ENCODE results near the gene PHETA1. TPM values are rescaled to one million over a fixed set of nuclear protein-coding genes. Genes with fewer than 3 reads are reported as not detected.
"Not testable (repeated sequence)": the region's sequence is repeated elsewhere in the genome, so short reads cannot be mapped to it uniquely, and the experiment has no call there.

PHETA1 gene
- total and polyA plus RNA-seq, 10 of the 15 experiments (the other 5 are each of a cell fraction or from before 2014, with no cell fraction given): 0.02 to 1.3 (median 0.51) TPM; not detected in 1

DNA sequence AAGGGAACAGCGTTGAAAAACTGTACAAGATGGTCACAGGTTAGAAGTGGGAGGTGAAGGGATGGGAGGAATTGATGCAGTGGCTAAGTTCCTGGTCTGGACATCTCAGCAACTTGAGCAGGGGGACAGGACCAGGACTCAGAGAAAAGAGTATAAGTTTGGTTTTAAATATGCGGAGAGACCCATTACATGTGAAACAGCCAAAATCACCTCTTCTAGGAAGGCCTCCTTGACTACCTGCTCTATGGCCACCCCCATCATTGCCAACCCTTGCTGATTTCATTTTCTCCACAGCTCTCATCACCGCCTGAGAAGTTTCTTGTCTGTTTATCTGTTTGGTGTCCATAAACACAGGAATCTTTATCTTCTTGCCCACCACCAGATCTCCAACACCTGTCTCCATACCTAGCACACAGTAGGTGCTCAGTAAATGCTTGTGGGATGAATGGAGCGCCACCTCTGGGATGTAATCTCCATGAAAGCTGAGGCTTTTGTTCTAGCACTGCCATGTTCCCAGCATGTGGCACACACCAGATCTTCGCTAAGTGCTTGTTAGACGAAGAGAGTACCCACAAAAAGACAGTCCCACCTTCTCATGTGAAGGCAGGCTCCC lies 11.2 kb upstream of the PHETA1 start (continued):
- TF ChIP-seq NRF1 (conservative IDR thresholded peaks at IDR 0.05; ENCODE audit: low read depth, low read length): no peak

DNA sequence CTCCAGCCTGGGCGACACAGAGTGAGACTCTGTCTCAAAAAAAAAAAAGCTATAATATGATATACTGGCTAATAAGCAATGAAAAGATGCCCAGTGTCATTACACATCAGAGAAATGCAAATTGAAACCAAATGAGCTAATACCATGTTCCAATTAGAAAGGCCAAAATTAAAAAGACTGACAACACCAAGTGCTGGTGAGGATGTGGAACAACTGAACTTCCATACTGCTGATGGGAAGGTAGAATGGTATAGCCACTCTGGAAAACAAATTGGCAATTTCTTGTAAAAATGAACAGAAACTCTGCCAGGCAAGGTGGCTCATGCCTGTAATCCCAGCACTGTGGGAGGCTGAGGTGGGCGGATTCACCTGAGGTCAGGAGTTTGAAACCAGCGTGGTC lies 8.5 kb upstream of the PHETA1 start:
- in situ Hi-C loops (cut with MboI) (no loop called here), intact Hi-C loops (cut with micrococcal nuclease; ENCODE audit: unreplicated experiment) (no loop called here)
- Histone ChIP-seq H3K27me3 (replicated peaks in 1 of 2; ENCODE audit: control insufficient read depth in 2 of 2, insufficient read depth in 2 of 2, low read length in 1 of 2) (no peaks in the 10 kb centered on the region), H3K4me1 (ENCODE audit: control insufficient read depth, insufficient read depth, low read length) (no peaks in the 10 kb centered on the region), H3K27ac (ENCODE audit: control insufficient read depth, insufficient read depth) (no peak overlapping the region), H3K79me2 (ENCODE audit: control insufficient read depth, insufficient read depth, low read length) (no peaks in the 10 kb centered on the region), H3K4me3 (no peak overlapping the region), H4K20me1 (ENCODE audit: control insufficient read depth, insufficient read depth) (no peaks in the 10 kb centered on the region), H3K9me3 (replicated peaks; ENCODE audit: control insufficient read depth, insufficient read depth, low read length) (no peaks in the 10 kb centered on the region), H3K4me2 (ENCODE audit: control insufficient read depth, insufficient read depth) (no peak overlapping the region), H2AFZ (ENCODE audit: control insufficient read depth, low read depth, low read length) (no peak overlapping the region), H3K9ac (ENCODE audit: control insufficient read depth, insufficient read depth, low read length) (no peak overlapping the region), H3K36me3 (ENCODE audit: control insufficient read depth in 2 of 2, insufficient read depth in 2 of 2, low read length in 1 of 2) (no peaks in the 10 kb centered on the region)
- 92% methylated on average over 3 of the region's 3 CpGs for WGBS (ENCODE audit: insufficient coverage, insufficient replicate concordance, low lambda C conversion rate, missing lambda C conversion rate)
- ChIA-PET RAD21 (ENCODE audit: unreplicated experiment) (interaction anchor here (0.7 kb wide), 1 partner anchor 455 kb away, joined by 3 read pairs; no protein-coding TSS in a partner anchor), SMC1A (ENCODE audit: uncharacterized antibody, unreplicated experiment) (no interaction called here), POLR2A (no interaction called here), CTCF (no interaction called here)
- FAIRE-seq: no peak
- DNase-seq (ENCODE audit: low read depth, low spot score): no peak
- no peak for TF ChIP-seq SUPT20H (IDR thresholded peaks at IDR 0.05; ENCODE audit: borderline replicate concordance, control insufficient read depth, low read depth, low read length)
- no peak for ATAC-seq
- no TSS peak for BruUV-seq (replicated peaks)

DNA sequence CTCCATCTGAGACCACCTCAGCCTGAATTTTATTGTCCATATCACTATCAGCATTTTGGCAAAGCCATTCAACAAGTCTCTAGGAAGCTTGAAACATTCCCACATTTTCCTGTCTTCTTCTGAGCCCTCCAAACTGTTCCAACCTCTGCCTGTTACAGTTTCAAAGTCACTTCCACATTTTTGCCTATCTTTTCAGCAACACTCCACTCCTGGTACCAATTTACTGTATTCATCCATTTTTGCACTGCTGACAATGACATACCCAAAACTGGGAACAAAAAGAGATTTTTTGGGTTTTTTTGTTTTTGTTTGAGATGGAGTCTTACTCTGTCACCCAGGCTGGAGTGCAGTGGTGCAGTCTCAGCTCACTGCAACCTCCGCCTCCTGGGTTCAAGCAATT lies 4.3 kb upstream of the PHETA1 start:
- H3K27ac ChIP-seq (ENCODE audit: control insufficient read depth, insufficient read depth); H4K20me1 ChIP-seq (ENCODE audit: control insufficient read depth, insufficient read depth); intact Hi-C loops (cut with micrococcal nuclease; ENCODE audit: unreplicated experiment); ATAC-seq; in situ Hi-C loops (cut with MboI); H3K27me3 ChIP-seq (replicated peaks in 1 of 2; ENCODE audit: control insufficient read depth in 2 of 2, insufficient read depth in 2 of 2, low read length in 1 of 2); H2AFZ ChIP-seq (ENCODE audit: control insufficient read depth, low read depth, low read length); RAD21 ChIA-PET (ENCODE audit: unreplicated experiment); H3K4me1 ChIP-seq (ENCODE audit: control insufficient read depth, insufficient read depth, low read length); POLR2A ChIA-PET; H3K4me2 ChIP-seq (ENCODE audit: control insufficient read depth, insufficient read depth); H3K79me2 ChIP-seq (ENCODE audit: control insufficient read depth, insufficient read depth, low read length); H3K9ac ChIP-seq (ENCODE audit: control insufficient read depth, insufficient read depth, low read length); H3K36me3 ChIP-seq (ENCODE audit: control insufficient read depth in 2 of 2, insufficient read depth in 2 of 2, low read length in 1 of 2); H3K9me3 ChIP-seq (replicated peaks; ENCODE audit: control insufficient read depth, insufficient read depth, low read length); DNase-seq (ENCODE audit: low read depth, low spot score); FAIRE-seq; H3K4me3 ChIP-seq; BruUV-seq (replicated peaks); SMC1A ChIA-PET (ENCODE audit: uncharacterized antibody, unreplicated experiment): not testable (repeated sequence)
- 38% methylated on average over 1 of the region's 1 CpG for WGBS (ENCODE audit: insufficient coverage, insufficient replicate concordance, low lambda C conversion rate, missing lambda C conversion rate)
- CTCF ChIA-PET: interaction anchor here (0.5 kb wide), 1 partner anchor 10 kb away, joined by 3 read pairs; no protein-coding TSS in a partner anchor

Measured in GM12878 (cell line).